NCI-H774 (cell line): ENCODE measurements around the gene KRTAP10-2.
"Not testable (repeated sequence)": the region's sequence is repeated elsewhere in the genome, so short reads cannot be mapped to it uniquely, and the experiment has no call there.

Experiments
- DNase-seq: peaks from one replicate; lab custom pipeline; 2025; lab: John Stamatoyannopoulos, UW

KRTAP10-2 gene

GRCh38 chr21:44513389-44514217, 37.7 kb downstream of the KRTAP10-2 start:
- DNase-seq = no peak

GRCh38 chr21:44512496-44513388, 38.6 kb downstream of the KRTAP10-2 start:
- DNase-seq = no peak

GRCh38 chr21:44511938-44512275, 39.4 kb downstream of the KRTAP10-2 start:
- no peak for DNase-seq

- DNase-seq = no peak
These were observed 39.9 kb downstream of the KRTAP10-2 start for GRCh38 chr21:44511219-44511937.

- peak; percentile 21 for DNase-seq
These were observed 40.6 kb downstream of the KRTAP10-2 start for GRCh38 chr21:44510508-44511218.

GRCh38 chr21:44510109-44510507, 41.2 kb downstream of the KRTAP10-2 start:
- DNase-seq = no peak

- no peak for DNase-seq
These were observed 41.8 kb downstream of the KRTAP10-2 start for GRCh38 chr21:44509539-44509938.

- DNase-seq = no peak
These were observed 42.4 kb downstream of the KRTAP10-2 start for GRCh38 chr21:44508711-44509445.

- DNase-seq = no peak
These were observed 42.9 kb downstream of the KRTAP10-2 start for GRCh38 chr21:44508426-44508710.

GRCh38 chr21:44507673-44508425, 43.5 kb downstream of the KRTAP10-2 start:
- DNase-seq = no peak

- no peak for DNase-seq
These were observed 44.7 kb downstream of the KRTAP10-2 start for GRCh38 chr21:44506279-44507255.

- no peak for DNase-seq
These were observed 45.5 kb downstream of the KRTAP10-2 start for GRCh38 chr21:44505673-44506278.

- no peak for DNase-seq
These were observed 47.4 kb downstream of the KRTAP10-2 start for GRCh38 chr21:44503901-44504399.

GRCh38 chr21:44503006-44503889, 48.1 kb downstream of the KRTAP10-2 start:
- DNase-seq = not testable (repeated sequence)

- DNase-seq = no peak
These were observed 48.9 kb downstream of the KRTAP10-2 start for GRCh38 chr21:44502171-44502958.
